Mucosa of descending colon (tissue), 3 donors: ENCODE results near the gene TMTC2. TPM values are rescaled to one million over a fixed set of nuclear protein-coding genes. Genes with fewer than 3 reads are reported as not detected.

Experiments
- ATAC-seq: fragments of 200-7000 bp; cut with Tn5 transposase; one replicate; pipeline ENCODE4 v1.9.1; 2020; ENCODE audit warnings: mild to moderate bottlenecking, moderate library complexity
- DNase-seq, 3 donors: peaks; one replicate each; pipeline ENCODE4 v3.0.0-alpha.2; 2020
- H3K36me3 ChIP-seq: fragments of 200-600 bp; one replicate; pipeline ENCODE4 v1.8.0; 2021; ENCODE audit warnings: low read depth, mild to moderate bottlenecking
- H3K4me1 ChIP-seq: fragments of 200-600 bp; one replicate; pipeline ENCODE4 v1.8.0; 2021; ENCODE audit warnings: low read depth, mild to moderate bottlenecking
- H3K4me3 ChIP-seq: fragments of 200-600 bp; one replicate; pipeline ENCODE4 v1.8.0; 2021; ENCODE audit warnings: mild to moderate bottlenecking
- H3K9me3 ChIP-seq: fragments of 200-600 bp; one replicate; pipeline ENCODE4 v1.8.0; 2021; ENCODE audit warnings: mild to moderate bottlenecking
- intact Hi-C, 2 donors: fragments of 100-400 bp; cut with DNase I in 1 of 2; cut with micrococcal nuclease in 1 of 2; formaldehyde crosslinking; loops; one replicate each; pipeline versions ENCODE4 v1.11.0 to v1.11.1; 2022; cut with DNase I, micrococcal nuclease
- total RNA-seq, 3 donors: library from RNA; stranded (reverse); fragmentation: NEBNext Ultra II Directional in 2 of 3; extraction: Animal tissue kit (Norgen Biotek cat#: 25700) in 2 of 3; gene quantifications; one replicate each; pipeline versions ENCODE4 v1.2.1 to v1.2.4, GENCODE V29; 2021 to 2023
- TF ChIP-seq, protein P1 (sequence below): fragments of 200-600 bp; IDR thresholded peaks from one replicate; pipeline ENCODE4 v1.8.0; 2022; ENCODE audit warnings: antibody characterized with exemption, mild to moderate bottlenecking
- donor health status: DM: no; HTN: no; CAD: no; lungs with moderate emphysema.
- donor health status: DM: no; HTN: no; CAD: no.
- donor health status: DM: no; HTN: yes; CAD: no.

Gene TMTC2
- total RNA-seq, 3 donors from 2014 or later: 13.3 to 40.4 (median 14.6) TPM

DNA sequence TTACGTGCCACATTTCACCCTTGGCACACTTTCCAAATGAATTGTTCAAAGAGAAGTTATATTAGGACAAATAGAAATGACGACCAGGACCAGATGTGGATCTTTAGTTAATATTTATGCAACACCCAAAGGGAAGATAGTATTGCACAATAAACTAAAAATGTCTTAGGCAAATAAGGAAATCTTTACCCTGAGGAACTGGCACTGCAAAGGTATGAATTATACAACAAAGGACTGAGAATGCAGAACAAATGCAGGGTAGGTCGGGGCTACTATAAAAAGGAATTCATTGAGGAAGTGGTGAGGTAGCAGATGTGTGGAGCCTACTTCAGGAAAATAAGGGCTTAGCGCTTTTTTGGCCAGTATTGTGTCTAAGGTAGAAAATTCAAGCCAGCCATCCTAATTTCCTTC, 3.9 kb upstream of the TMTC2 start:
- intact Hi-C loops: loop anchor here in 1 of 2 donors (10.0 kb wide), 2 partner anchors 158 to 212 kb away; no protein-coding TSS in a partner anchor
- H3K4me1 ChIP-seq: peaks cover 11% of the 10 kb centered on the region
- no peaks in the 10 kb centered on the region for H3K36me3 ChIP-seq
- TF ChIP-seq, protein P1, sequence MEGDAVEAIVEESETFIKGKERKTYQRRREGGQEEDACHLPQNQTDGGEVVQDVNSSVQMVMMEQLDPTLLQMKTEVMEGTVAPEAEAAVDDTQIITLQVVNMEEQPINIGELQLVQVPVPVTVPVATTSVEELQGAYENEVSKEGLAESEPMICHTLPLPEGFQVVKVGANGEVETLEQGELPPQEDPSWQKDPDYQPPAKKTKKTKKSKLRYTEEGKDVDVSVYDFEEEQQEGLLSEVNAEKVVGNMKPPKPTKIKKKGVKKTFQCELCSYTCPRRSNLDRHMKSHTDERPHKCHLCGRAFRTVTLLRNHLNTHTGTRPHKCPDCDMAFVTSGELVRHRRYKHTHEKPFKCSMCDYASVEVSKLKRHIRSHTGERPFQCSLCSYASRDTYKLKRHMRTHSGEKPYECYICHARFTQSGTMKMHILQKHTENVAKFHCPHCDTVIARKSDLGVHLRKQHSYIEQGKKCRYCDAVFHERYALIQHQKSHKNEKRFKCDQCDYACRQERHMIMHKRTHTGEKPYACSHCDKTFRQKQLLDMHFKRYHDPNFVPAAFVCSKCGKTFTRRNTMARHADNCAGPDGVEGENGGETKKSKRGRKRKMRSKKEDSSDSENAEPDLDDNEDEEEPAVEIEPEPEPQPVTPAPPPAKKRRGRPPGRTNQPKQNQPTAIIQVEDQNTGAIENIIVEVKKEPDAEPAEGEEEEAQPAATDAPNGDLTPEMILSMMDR: no peak
- H3K9me3 ChIP-seq: no peaks in the 10 kb centered on the region
- ATAC-seq (peak; percentile 1), DNase-seq (no peak)
- no peak overlapping the region for H3K4me3 ChIP-seq

DNA sequence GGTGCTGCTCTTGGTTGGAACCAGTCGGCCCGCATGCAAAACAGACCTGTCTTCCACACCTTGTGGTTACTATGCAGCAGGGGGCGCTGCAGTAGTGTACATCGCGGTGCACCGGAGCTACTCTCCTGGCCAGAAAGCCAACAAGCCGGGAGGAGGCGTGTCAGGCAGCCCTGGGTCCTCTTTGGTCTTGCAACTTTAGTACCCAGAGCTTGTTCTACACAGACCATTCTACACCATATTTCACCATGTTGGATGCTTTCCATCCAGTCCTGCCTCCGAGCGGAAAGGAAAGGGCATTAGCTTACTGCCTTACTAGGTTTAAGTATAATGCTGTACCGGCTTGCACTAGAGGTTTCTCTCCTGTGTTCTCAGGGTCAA, 927 bp upstream of the TMTC2 start:
- TF ChIP-seq, protein P1: peak; percentile 87
- DNase-seq (peak; percentile 96 to 99 (median 97)), ATAC-seq (peak; percentile 82)
- intact Hi-C loops: loop anchor here in 1 of 2 donors (10.0 kb wide), 2 partner anchors 161 to 209 kb away; no protein-coding TSS in a partner anchor
- no peaks in the 10 kb centered on the region for H3K9me3 ChIP-seq
- peaks cover 11% of the 10 kb centered on the region for H3K4me1 ChIP-seq
- H3K4me3 ChIP-seq: peak overlapping the region; percentile 86
- H3K36me3 ChIP-seq: no peaks in the 10 kb centered on the region

DNA sequence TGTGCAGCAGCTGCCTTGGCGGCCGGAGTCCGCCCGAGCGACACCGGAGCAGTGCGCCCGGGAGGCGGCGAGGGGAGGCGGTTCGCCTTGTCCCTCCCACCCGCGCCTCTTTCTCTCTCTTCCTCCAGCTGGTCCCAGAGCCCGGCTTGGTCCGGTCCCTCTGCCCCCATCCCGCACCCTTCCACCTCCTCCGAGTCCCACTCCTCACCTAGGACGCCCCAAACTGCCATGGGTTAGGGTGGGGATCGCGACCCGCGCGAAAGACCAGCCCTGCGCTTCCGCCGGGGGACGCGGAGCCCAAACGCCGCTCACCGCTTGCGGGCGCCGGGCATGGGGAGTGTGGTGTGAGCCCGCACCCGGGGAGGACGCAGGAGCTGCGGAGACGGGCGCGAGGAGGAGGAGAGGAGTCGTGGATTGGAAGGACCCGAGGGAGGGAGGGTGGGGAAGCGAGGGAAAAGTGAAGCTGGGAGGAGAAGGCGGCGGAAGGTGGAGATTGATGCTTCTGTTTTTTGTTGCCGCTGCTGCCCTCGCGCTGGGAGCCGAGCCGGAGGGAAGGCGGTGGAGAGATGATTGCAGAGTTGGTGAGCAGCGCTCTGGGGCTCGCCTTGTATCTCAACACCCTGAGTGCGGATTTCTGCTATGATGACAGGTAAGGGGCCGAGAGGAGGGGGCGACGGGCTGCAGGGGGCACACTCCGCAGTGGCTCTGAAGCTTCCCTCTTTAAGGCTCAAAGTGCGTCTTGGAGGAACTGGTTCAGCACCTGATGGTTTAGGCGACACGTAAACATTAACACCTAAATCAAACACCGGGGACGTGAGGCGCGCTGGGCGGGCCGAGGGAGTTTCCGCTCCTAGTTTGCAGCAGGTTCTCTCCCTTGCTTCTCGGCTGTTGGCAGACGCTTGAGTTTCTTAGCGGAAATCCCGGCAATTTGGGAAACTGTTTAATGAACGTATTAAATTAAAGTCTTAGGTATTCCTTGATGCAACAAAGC, 610 bp downstream of the TMTC2 start:
- intact Hi-C loops: loop anchor here in 1 of 2 donors (10.0 kb wide), 2 partner anchors 163 to 207 kb away; no protein-coding TSS in a partner anchor
- H3K36me3 ChIP-seq: no peaks in the 10 kb centered on the region
- ATAC-seq (peak; percentile 68), DNase-seq (peak; percentile 80 to 86 (median 85))
- H3K9me3 ChIP-seq: no peaks in the 10 kb centered on the region
- H3K4me1 ChIP-seq: peaks cover 10% of the 10 kb centered on the region
- peak overlapping the region; percentile 86 for H3K4me3 ChIP-seq
- TF ChIP-seq, protein P1: no peak

DNA sequence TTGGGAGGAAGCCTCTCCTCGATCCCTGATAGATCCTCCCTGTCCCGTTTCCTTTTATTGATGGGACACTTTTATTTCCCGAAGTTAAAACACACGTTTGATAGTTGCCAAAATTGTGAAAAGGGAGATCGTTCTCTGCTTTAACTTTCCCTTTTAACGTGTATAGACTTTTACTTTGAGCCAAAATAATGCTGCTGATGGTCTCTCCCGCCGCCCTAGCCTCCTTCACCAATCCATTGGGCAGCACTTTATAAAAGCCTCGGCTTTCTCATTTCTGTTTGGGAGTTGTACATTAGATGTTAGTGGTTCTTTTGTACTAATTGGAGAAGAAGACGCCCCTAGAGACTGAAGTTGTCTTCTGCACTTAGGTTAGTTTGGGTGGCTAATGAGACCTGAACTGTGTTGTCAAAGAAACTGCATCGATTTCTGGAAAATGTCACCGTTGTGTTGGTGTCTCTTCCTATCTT, 1.4 kb downstream of the TMTC2 start:
- TF ChIP-seq, protein P1: no peak

DNA sequence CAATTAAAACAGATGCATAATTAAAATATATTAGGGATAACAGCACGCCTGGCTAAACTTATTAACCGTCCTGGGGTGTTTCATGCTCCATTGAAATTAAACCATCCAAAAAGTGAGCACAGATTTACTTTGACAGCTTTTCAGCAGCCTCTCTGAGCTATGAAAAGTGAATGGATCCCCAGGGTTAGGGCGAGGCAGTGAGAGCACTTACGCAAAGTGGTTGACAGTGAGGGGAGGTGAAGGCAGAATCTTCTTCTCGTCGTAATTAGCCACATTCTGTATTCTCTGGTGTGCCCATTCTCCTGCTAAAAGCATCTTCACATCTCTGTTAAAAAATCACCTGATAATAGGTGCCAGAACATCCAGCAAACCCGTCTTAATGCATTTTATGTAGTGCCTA, 1.9 kb downstream of the TMTC2 start:
- intact Hi-C loops: loop anchor here in 1 of 2 donors (10.0 kb wide), 2 partner anchors 164 to 206 kb away; no protein-coding TSS in a partner anchor
- no peaks in the 10 kb centered on the region for H3K4me1 ChIP-seq
- no peaks in the 10 kb centered on the region for H3K9me3 ChIP-seq
- ATAC-seq (no peak), DNase-seq (no peak)
- no peak overlapping the region for H3K4me3 ChIP-seq
- no peaks in the 10 kb centered on the region for H3K36me3 ChIP-seq
- TF ChIP-seq, protein P1: no peak

More for the DNA sequence above, 1.4 kb downstream of the TMTC2 start:
- intact Hi-C loops: loop anchor here in 1 of 2 donors (10.0 kb wide), 2 partner anchors 163 to 207 kb away; no protein-coding TSS in a partner anchor
- Histone ChIP-seq H3K4me3 (peak overlapping the region; percentile 86), H3K36me3 (no peaks in the 10 kb centered on the region), H3K4me1 (peaks cover 2% of the 10 kb centered on the region), H3K9me3 (no peaks in the 10 kb centered on the region)
- ATAC-seq (no peak), DNase-seq (peak in 1 of 3 donors; percentile 14)
